Right renal cortex interstitium (tissue), 3 donors: ENCODE results near the gene ZP3. TPM values are rescaled to one million over a fixed set of nuclear protein-coding genes. Genes with fewer than 3 reads are reported as not detected.
"Not testable (repeated sequence)": the region's sequence is repeated elsewhere in the genome, so short reads cannot be mapped to it uniquely, and the experiment has no call there.

Source experiments
- DNase-seq, 3 donors: peaks; one replicate each; pipeline ENCODE4 v3.0.0-alpha.2; 2013; ENCODE audit warnings: low read depth in 3 of 3, low spot score in 2 of 3
- polyA plus RNA-seq, 3 donors: library from polyadenylated mRNA; unstranded; fragments of 120-200 nt; gene quantifications; one replicate each; pipeline ENCODE4 v1.2.1, GENCODE V29; 2013; ENCODE audit not compliant: insufficient read length in 3 of 3

ZP3 gene
- polyA plus RNA-seq, 3 donors: 2.1 to 10.1 (median 2.5) TPM

- DNase-seq: not testable (repeated sequence)
Observed at GRCh38 chr7:76480403-76481253, 55.9 kb downstream of the ZP3 start.

GRCh38 chr7:76482660-76483059 is 57.9 kb downstream of the ZP3 start:
- not testable (repeated sequence) for DNase-seq

GRCh38 chr7:76483081-76483480 is 58.3 kb downstream of the ZP3 start:
- DNase-seq: not testable (repeated sequence)

GRCh38 chr7:76484456-76484855 is 59.7 kb downstream of the ZP3 start:
- DNase-seq: not testable (repeated sequence)

GRCh38 chr7:76485822-76486610 is 61.3 kb downstream of the ZP3 start:
- not testable (repeated sequence) for DNase-seq

GRCh38 chr7:76486618-76487017 is 61.9 kb downstream of the ZP3 start:
- DNase-seq: not testable (repeated sequence)

- DNase-seq: not testable (repeated sequence)
Observed at GRCh38 chr7:76487969-76488368, 63.2 kb downstream of the ZP3 start.

Other genes with a start within 250 kb of the ZP3 start
- gene SRRM3, start 223.1 kb upstream of the ZP3 start, polyA plus RNA-seq: 1 to 10 TPM in 2 of 3 donors, under 1 TPM in 1; 0.86 to 2.3 (median 1.1) TPM
- 100 to 1,000 TPM; 112 to 172 (median 132) TPM for gene HSPB1, start 122.3 kb upstream of the ZP3 start, polyA plus RNA-seq
- 100 to 1,000 TPM; 128 to 134 (median 130) TPM for gene YWHAG, start 66.0 kb upstream of the ZP3 start, polyA plus RNA-seq
- 1 to 10 TPM; 3.1 to 6.5 (median 5.5) TPM for gene SSC4D, start 15.3 kb upstream of the ZP3 start, polyA plus RNA-seq
- gene DTX2, start 36.8 kb downstream of the ZP3 start, polyA plus RNA-seq: 1 to 10 TPM; 5.4 to 6.4 (median 6.2) TPM
- gene UPK3B, start 85.6 kb downstream of the ZP3 start, polyA plus RNA-seq: 1 to 10 TPM in 2 of 3 donors, under 1 TPM in 1; 0.17 to 1.9 (median 1.4) TPM
- 1 to 10 TPM; 1.0 to 1.8 (median 1.3) TPM for gene SPDYE16, start 118.3 kb downstream of the ZP3 start, polyA plus RNA-seq
- gene POMZP3, start 202.3 kb downstream of the ZP3 start, polyA plus RNA-seq: 10 to 100 TPM; 12.5 to 21.6 (median 14.4) TPM